Muscle of leg (tissue), 11 donors: ENCODE results near the gene TNK1. TPM values are rescaled to one million over a fixed set of nuclear protein-coding genes. Genes with fewer than 3 reads are reported as not detected.

Experiments
- DNase-seq: peaks from one replicate; pipeline ENCODE4 v3.0.0; 2013
- H3K27ac ChIP-seq: one replicate; pipeline ENCODE4 v1.5.1; 2013; ENCODE audit warnings: mild to moderate bottlenecking, low read length, control low read depth
- H3K27me3 ChIP-seq: one replicate; pipeline ENCODE4 v1.6.1; 2013; ENCODE audit warnings: low read length; ENCODE audit not compliant: control insufficient read depth, insufficient read depth
- H3K36me3 ChIP-seq: one replicate; pipeline ENCODE4 v1.6.1; 2013; ENCODE audit warnings: low read length; ENCODE audit not compliant: control insufficient read depth, insufficient read depth
- H3K4me1 ChIP-seq: one replicate; pipeline ENCODE4 v1.6.1; 2013; ENCODE audit warnings: low read length; ENCODE audit not compliant: control insufficient read depth, insufficient read depth
- H3K4me3 ChIP-seq: one replicate; pipeline ENCODE4 v1.5.1; 2013; ENCODE audit warnings: low read length, control low read depth
- H3K9me3 ChIP-seq: replicated peaks from 2 replicates; pipeline ENCODE4 v1.6.1; 2013; ENCODE audit warnings: low read depth, low read length; ENCODE audit not compliant: control insufficient read depth
- WGBS: methylation state at CpG from one replicate; pipeline ENCODE4 v1.1.5; 2013; ENCODE audit warnings: missing lambda C conversion rate; ENCODE audit not compliant: insufficient coverage; 5-methylcytosine and 5-hydroxymethylcytosine counted together
- polyA plus RNA-seq, 8 donors: library from polyadenylated mRNA; unstranded; fragments of 120-200 nt; gene quantifications; one replicate each; pipeline versions ENCODE4 v1.2.1 to v1.2.3, GENCODE V29; 2013; ENCODE audit warnings: inconsistent platforms in 1 of 8, low replicate concordance in 1 of 8; ENCODE audit not compliant: insufficient read length in 8 of 8, insufficient read depth in 1 of 8
- total RNA-seq: library from RNA; stranded (reverse); fragments of 120-200 nt; gene quantifications from one replicate; pipeline ENCODE4 v1.2.4, GENCODE V29; 2013

TNK1 gene
- total and polyA plus RNA-seq, 9 donors: 0.23 to 1.3 (median 0.56) TPM

- Histone ChIP-seq H3K36me3 (no peaks in the 10 kb centered on the region), H3K27ac (no peak overlapping the region), H3K27me3 (peaks cover 14% of the 10 kb centered on the region), H3K4me1 (peaks cover 11% of the 10 kb centered on the region), H3K9me3 (no peaks in the 10 kb centered on the region), H3K4me3 (no peak overlapping the region)
- 100% methylated on average over 1 of the region's 1 CpG for WGBS
- DNase-seq: no peak
Measured at GRCh38 chr17:7431231-7431630, 50.3 kb downstream of the TNK1 start.

DNA sequence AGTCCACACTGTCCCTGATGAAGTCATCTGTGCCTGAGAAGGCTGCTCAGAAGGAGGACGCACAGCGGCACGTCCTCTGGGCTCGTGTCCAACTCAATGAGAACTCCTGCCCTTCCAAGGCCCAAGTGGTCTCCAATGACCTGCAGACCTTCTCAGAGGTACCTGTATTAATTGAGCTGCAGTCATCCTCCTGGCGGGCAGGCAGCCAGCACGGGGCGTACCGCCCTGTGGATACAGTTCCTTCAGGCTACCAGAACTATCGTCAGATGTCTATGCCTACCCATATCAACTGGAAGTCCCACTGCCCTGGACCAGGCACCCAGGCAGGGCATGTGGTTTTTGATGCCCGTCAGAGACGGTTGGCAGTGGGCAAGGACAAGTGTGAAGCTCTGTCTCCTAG is 51.4 kb downstream of the TNK1 start:
- no peak overlapping the region for H3K4me3 ChIP-seq
- DNase-seq: no peak
- peaks cover 20% of the 10 kb centered on the region for H3K4me1 ChIP-seq
- WGBS: 85% methylated on average over 10 of the region's 11 CpGs
- no peak overlapping the region for H3K27ac ChIP-seq
- H3K36me3 ChIP-seq: no peaks in the 10 kb centered on the region
- no peaks in the 10 kb centered on the region for H3K9me3 ChIP-seq
- H3K27me3 ChIP-seq: peaks cover 24% of the 10 kb centered on the region

DNA sequence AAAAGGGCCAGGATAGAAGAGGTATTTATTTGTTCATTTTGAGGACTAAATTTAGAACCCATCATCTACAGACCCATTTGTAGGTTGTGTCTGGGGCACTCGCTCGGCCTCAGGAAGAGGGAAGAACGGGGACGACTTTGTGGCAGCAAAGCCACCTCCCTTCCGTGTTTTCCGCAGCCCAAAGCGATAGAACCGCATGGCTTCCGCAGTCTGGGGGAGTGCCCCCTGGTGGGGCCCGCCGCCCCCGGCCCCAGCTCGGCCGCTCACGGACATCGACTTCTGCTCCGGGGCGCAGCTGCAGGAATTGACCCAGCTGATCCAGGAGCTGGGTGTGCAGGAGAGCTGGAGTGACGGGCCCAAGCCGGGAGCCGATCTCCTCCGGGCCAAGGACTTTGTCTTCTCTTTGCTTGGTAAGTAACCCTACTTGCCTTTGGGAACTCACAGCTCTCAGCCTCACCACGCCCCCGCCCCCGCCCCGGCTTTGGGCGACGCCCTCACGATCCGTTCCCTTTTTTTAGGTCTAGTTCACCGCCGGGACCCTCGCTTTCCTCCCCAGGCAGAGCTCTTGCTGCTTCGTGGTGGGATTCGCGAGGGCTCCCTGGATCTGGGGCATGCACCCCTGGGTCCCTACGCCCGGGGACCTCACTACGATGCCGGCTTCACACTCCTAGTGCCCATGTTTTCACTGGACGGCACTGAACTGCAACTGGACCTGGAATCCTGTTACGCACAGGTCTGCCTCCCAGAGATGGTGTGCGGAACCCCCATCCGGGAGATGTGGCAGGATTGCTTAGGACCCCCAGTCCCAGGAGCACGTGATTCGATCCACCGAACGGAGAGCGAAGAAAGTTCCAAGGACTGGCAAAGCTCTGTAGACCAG is 55.0 kb downstream of the TNK1 start:
- no peak for DNase-seq
- 3% methylated on average over 49 of the region's 49 CpGs for WGBS
- Histone ChIP-seq H3K36me3 (no peaks in the 10 kb centered on the region), H3K4me3 (peak overlapping the region; percentile 39), H3K27me3 (peaks cover 60% of the 10 kb centered on the region), H3K9me3 (no peaks in the 10 kb centered on the region), H3K4me1 (peaks cover 49% of the 10 kb centered on the region), H3K27ac (peak overlapping the region; percentile 66)

GRCh38 chr17:7436556-7437368 is 55.9 kb downstream of the TNK1 start:
- Histone ChIP-seq H3K27ac (peak overlapping the region; percentile 45), H3K36me3 (no peaks in the 10 kb centered on the region), H3K4me3 (peak overlapping the region; percentile 26), H3K27me3 (peaks cover 67% of the 10 kb centered on the region), H3K9me3 (no peaks in the 10 kb centered on the region), H3K4me1 (peaks cover 55% of the 10 kb centered on the region)
- under 1% methylated on average over 90 of the region's 92 CpGs for WGBS
- DNase-seq: peak; percentile 84

DNA sequence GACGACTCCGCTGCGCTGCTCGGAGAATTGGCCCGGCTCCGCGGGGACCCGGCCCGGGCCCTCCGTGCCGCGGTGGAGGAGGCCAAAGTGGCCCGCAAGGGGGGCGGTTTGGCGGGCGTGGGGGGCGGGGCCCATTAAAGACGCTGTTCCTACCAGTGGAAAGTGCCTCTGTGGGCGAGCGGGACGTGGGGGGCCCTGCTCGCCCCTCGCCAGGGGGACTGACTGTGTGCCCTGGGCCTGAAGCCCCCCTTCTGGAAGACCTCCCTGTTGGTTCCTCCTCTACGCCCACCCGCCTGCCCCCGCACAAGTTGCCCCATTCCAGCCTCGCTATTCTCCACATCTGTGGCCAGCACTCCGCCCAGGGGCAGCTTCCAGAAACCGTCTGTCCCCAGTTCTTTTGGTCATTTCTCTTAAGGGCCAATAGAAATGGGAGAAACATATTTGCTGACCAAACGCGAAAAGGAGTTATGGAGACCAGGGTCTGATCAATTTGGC is 56.5 kb downstream of the TNK1 start:
- Histone ChIP-seq H3K36me3 (no peaks in the 10 kb centered on the region), H3K9me3 (no peaks in the 10 kb centered on the region), H3K4me3 (peak overlapping the region; percentile 26), H3K4me1 (peaks cover 55% of the 10 kb centered on the region), H3K27me3 (peaks cover 69% of the 10 kb centered on the region), H3K27ac (no peak overlapping the region)
- WGBS: 12% methylated on average over 24 of the region's 31 CpGs
- DNase-seq: no peak

- Histone ChIP-seq H3K27ac (no peak overlapping the region), H3K27me3 (peaks cover 71% of the 10 kb centered on the region), H3K9me3 (no peaks in the 10 kb centered on the region), H3K4me3 (peak overlapping the region; percentile 34), H3K36me3 (no peaks in the 10 kb centered on the region), H3K4me1 (peaks cover 62% of the 10 kb centered on the region)
- 9% methylated on average over 48 of the region's 48 CpGs for WGBS
- peak; percentile 68 for DNase-seq
Measured at GRCh38 chr17:7437950-7438614, 57.2 kb downstream of the TNK1 start.

DNA sequence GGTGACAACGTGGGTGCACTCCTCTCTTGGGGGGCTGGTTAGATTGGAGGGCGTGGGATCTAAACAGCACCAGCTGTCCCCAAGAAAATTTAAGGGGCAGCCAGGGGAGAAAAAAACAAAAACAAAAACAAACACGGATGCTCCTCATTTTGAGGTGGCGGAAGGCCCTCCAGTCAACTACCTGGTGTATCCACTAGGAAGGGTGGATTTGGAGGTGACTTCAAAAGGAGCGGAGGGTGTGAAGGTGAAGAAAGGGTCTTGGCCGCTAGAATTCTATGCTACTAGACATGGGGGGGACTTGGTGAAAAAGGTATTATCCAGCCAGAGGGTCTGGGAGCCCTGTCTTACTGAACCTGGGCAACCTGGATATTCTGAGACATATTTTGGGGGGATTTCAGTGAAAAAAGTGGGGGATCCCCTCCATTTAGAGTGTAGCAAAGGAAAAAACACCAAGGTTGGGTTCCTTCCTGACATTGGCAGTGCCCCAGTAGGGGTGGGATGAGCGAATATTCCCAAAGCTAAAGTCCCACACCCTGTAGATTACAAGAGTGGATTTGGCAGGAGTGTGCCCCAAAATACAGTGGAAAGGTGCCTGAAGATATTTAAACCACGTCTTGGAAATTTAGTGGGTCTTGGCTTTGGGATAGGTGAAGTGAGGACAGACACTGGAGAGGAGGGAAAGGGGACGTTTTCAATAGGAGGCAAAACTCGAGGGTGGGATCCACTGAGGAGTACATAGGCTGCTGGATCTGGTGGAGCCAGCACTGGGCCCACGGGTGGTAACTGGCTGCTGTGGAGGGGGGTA is 58.0 kb downstream of the TNK1 start:
- Histone ChIP-seq H3K4me1 (peaks cover 70% of the 10 kb centered on the region), H3K27me3 (peaks cover 71% of the 10 kb centered on the region), H3K27ac (no peak overlapping the region), H3K9me3 (no peaks in the 10 kb centered on the region), H3K36me3 (no peaks in the 10 kb centered on the region), H3K4me3 (no peak overlapping the region)
- DNase-seq: no peak
- WGBS: 33% methylated on average over 7 of the region's 11 CpGs
